Spleen (tissue), 7 donors: ENCODE results near the gene PCDHGA10.

Source experiments
- POLR2A ChIP-seq, 3 donors: fragments of 450-650 bp; IDR thresholded peaks; one replicate each; pipeline ENCODE4 v1.5.1; 2017; ENCODE audit warnings: antibody characterized with exemption in 3 of 3, mild to moderate bottlenecking in 1 of 3
- TF ChIP-seq, protein P1 (sequence below), 11 experiments: fragments of 200-600 bp in 7 of 11; fragments of 450-650 bp in 4 of 11; sonication (generic) in 4 of 11; IDR thresholded peaks in 8 of 11; conservative IDR thresholded peaks in 3 of 11; 1 replicate in 7 of 11; 2 replicates in 4 of 11; pipeline versions ENCODE4 v1.4.0 to v1.8.0; 2016 to 2021; ENCODE audit warnings: antibody characterized with exemption in 11 of 11, inconsistent platforms in 4 of 11, mild to moderate bottlenecking in 1 of 11
- donor health status: DM: no; HTN: no; CAD: no; lungs with moderate emphysema.
- donor health status: DM: no; HTN: no; CAD: no.
- donor health status: DM: no; HTN: no; CAD: no.

DNA sequence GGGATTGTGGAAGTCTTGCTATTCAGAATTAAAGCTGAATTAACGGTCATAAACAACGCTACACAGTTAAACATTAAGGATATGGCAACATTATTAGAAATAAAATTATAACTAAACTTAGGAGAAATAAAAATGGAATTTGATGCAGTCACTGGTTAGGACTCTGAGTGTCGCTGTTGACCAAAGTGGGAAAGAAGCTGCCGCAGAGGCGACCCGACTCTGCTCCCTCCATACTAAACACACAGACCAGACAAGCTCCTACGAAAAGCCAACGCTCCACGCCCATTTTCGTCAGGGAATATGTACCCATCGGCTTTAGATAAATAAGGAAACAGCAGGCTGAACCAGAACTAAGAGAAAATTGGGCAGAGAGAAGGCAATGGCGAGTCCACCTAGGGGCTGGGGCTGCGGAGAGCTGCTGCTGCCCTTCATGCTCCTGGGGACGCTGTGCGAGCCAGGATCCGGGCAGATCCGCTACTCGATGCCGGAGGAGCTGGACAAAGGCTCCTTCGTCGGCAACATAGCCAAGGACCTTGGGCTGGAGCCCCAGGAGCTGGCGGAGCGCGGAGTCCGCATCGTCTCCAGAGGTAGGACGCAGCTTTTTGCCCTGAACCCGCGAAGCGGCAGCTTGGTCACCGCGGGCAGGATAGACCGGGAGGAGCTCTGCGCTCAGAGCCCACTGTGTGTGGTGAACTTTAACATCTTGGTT is 48.7 kb upstream of the PCDHGA10 start, which contains the start of gene PCDHGA5:
- TF ChIP-seq, protein P1, sequence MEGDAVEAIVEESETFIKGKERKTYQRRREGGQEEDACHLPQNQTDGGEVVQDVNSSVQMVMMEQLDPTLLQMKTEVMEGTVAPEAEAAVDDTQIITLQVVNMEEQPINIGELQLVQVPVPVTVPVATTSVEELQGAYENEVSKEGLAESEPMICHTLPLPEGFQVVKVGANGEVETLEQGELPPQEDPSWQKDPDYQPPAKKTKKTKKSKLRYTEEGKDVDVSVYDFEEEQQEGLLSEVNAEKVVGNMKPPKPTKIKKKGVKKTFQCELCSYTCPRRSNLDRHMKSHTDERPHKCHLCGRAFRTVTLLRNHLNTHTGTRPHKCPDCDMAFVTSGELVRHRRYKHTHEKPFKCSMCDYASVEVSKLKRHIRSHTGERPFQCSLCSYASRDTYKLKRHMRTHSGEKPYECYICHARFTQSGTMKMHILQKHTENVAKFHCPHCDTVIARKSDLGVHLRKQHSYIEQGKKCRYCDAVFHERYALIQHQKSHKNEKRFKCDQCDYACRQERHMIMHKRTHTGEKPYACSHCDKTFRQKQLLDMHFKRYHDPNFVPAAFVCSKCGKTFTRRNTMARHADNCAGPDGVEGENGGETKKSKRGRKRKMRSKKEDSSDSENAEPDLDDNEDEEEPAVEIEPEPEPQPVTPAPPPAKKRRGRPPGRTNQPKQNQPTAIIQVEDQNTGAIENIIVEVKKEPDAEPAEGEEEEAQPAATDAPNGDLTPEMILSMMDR (IDR thresholded peaks at IDR 0.05 in 8 of 11, conservative IDR thresholded peaks at IDR 0.05 in 3 of 11), result no peak
- TF ChIP-seq POLR2A (IDR thresholded peaks at IDR 0.05), result no peak
